Mucosa of stomach (tissue), 1 donor: Measurements from ENCODE around the gene PCGF5.
"Not testable (repeated sequence)": the region's sequence is repeated elsewhere in the genome, so short reads cannot be mapped to it uniquely, and the experiment has no call there.

ENCODE experiments used
- H3K27me3 ChIP-seq: one replicate; pipeline ENCODE4 v1.7.0; 2013; ENCODE audit warnings: mild to moderate bottlenecking, low read length; ENCODE audit not compliant: control insufficient read depth, insufficient read depth
- H3K36me3 ChIP-seq: one replicate; pipeline ENCODE4 v1.7.0; 2013; ENCODE audit warnings: low read length; ENCODE audit not compliant: control insufficient read depth, insufficient read depth
- H3K4me1 ChIP-seq: one replicate; pipeline ENCODE4 v1.7.0; 2013; ENCODE audit warnings: mild to moderate bottlenecking, low read length; ENCODE audit not compliant: control insufficient read depth, insufficient read depth
- H3K4me3 ChIP-seq: one replicate; pipeline ENCODE4 v1.7.0; 2013; ENCODE audit warnings: low read length
- H3K9ac ChIP-seq: one replicate; pipeline ENCODE4 v1.7.0; 2013; ENCODE audit warnings: mild to moderate bottlenecking, low read length, moderate library complexity
- H3K9me3 ChIP-seq: one replicate; pipeline ENCODE4 v1.7.0; 2013; ENCODE audit warnings: mild to moderate bottlenecking, low read length, moderate library complexity; ENCODE audit not compliant: control insufficient read depth
- donor health status: Pancreatic carcinoma.

Gene PCGF5

DNA sequence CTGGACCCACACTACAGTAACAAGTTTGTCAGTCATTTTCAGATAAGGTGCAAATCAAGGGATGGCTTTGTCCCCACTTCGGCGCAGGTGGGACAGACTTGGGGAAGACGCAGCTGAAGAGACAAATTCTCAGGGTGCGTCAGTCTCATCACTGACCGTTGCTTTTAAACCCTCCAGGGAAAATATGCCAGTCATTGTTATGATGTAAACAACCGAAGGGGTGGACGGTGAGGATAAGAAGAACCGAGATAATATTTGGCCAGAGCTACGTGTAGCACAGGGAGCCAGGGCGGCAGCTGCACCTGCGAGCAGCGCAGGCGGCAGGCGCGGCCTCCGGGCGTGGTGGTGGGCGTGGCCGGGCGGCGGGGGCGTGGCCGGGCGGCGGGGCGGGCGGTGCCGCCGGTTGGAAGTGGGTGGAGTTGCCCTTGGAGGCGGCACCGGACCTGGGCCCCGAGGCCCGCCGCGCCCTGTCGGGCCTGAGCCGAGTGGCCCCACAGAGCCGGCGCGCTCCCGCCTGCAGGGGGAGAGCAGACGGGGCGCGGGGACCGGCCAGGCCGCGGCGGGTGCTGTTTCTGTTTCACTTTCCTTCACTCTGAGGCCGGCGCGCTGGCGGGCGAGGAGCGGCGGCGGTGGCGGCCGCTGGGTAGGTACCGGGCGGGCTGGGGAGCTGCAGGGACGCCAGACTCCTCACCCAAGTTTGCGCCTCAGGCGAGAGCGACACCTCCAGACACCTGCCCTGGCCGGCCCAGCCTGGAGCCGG is at the start of gene PCGF5:
PCGF5 (plus strand) TSS at position 470 of the 760 bp plus-strand sequence. CDS start 2,209 bp downstream, outside the sequence.
- Histone ChIP-seq H3K27me3 (no peaks in the 10 kb centered on the region), H3K4me1 (peaks cover 12% of the 10 kb centered on the region), H3K36me3 (no peaks in the 10 kb centered on the region), H3K9ac (peak within 1 kb of the TSS; percentile 92), H3K9me3 (no peaks in the 10 kb centered on the region), H3K4me3 (peak within 1 kb of the TSS; percentile 72)

DNA sequence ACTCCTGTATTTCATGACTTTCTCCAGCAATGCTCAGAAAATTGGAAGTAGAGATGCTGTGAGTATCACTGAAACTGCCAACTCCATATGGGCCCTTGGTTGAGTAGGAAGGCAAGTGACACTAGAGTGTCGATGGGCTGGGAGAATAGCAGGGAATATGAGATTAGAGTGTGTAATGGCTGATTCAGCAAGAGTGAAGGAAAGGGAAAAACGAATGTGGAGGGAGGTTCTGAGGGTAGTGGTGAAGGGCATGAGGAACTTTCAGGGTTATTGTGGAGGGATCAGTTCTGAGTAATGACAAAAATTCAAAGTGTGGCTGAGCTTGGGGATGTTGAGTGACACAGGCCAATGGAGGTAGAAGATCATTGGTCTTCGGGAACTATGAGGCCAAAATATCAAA is 49.0 kb upstream of the PCGF5 start:
- Histone ChIP-seq H3K4me3 (no peak overlapping the region), H3K9me3 (no peaks in the 10 kb centered on the region), H3K36me3 (no peaks in the 10 kb centered on the region), H3K9ac (no peak overlapping the region), H3K4me1 (no peaks in the 10 kb centered on the region), H3K27me3 (no peaks in the 10 kb centered on the region)

GRCh38 chr10:91172348-91172747 is 48.1 kb upstream of the PCGF5 start:
- no peaks in the 10 kb centered on the region for H3K9me3 ChIP-seq
- no peaks in the 10 kb centered on the region for H3K36me3 ChIP-seq
- H3K27me3 ChIP-seq = no peaks in the 10 kb centered on the region
- H3K4me3 ChIP-seq = no peak overlapping the region
- H3K4me1 ChIP-seq = no peaks in the 10 kb centered on the region
- H3K9ac ChIP-seq = no peak overlapping the region

- no peaks in the 10 kb centered on the region for H3K4me1 ChIP-seq
- no peaks in the 10 kb centered on the region for H3K9me3 ChIP-seq
- no peak overlapping the region for H3K9ac ChIP-seq
- no peaks in the 10 kb centered on the region for H3K36me3 ChIP-seq
- no peak overlapping the region for H3K4me3 ChIP-seq
- no peaks in the 10 kb centered on the region for H3K27me3 ChIP-seq
Observed at GRCh38 chr10:91185239-91185875, 35.1 kb upstream of the PCGF5 start.

GRCh38 chr10:91187156-91187555 is 33.3 kb upstream of the PCGF5 start:
- Histone ChIP-seq H3K4me3 (no peak overlapping the region), H3K27me3 (no peaks in the 10 kb centered on the region), H3K4me1 (no peaks in the 10 kb centered on the region), H3K36me3 (no peaks in the 10 kb centered on the region), H3K9me3 (no peaks in the 10 kb centered on the region), H3K9ac (no peak overlapping the region)

GRCh38 chr10:91188010-91188409 is 32.5 kb upstream of the PCGF5 start:
- not testable (repeated sequence) for H3K4me1 ChIP-seq, H3K9ac ChIP-seq, H3K9me3 ChIP-seq, H3K27me3 ChIP-seq, H3K36me3 ChIP-seq, H3K4me3 ChIP-seq

DNA sequence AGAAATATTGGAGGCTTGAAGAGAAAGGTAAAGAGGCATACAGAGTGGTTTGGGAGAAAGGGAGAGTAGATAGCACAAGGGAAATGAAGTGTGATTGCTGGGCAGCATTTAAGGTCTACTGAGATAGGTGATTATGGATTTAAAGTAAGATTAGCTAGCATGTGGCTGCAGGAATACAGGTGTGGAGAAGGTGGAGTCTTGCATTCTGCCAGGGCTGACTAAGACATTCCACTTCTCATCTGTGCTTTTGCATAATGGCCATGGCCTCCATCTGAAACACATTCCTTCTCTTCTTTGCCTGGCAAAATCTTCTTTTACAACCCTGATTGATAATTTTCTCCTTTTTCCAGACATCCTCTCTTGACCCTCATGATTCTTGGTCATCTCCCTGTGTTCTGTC is 31.6 kb upstream of the PCGF5 start:
- no peaks in the 10 kb centered on the region for H3K36me3 ChIP-seq
- no peaks in the 10 kb centered on the region for H3K4me1 ChIP-seq
- no peaks in the 10 kb centered on the region for H3K27me3 ChIP-seq
- H3K9me3 ChIP-seq = no peaks in the 10 kb centered on the region
- H3K4me3 ChIP-seq = no peak overlapping the region
- H3K9ac ChIP-seq = no peak overlapping the region

DNA sequence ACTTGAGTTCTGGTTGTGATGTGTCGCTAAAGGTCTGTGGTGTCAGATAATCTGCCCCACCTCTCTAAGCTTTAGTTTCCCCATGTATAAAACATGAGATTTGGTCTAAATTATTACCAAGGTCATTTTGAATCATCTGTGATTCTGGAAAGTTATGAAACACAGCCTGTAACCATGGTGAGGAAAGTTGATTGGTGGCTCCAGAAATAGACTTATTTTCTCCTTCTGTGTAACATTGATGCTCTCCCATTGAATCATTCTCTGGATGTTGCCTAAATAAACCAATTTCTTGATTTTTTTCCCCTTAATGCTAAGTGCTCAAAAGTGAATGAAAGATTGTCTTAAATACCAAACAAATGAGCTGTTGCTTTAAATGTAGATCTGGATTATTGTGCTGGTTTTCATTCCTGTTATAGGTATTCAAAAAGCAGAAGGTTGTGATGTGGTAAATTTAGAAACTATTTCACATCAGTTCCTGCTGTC is 30.0 kb upstream of the PCGF5 start:
- Histone ChIP-seq H3K36me3 (no peaks in the 10 kb centered on the region), H3K9ac (no peak overlapping the region), H3K27me3 (no peaks in the 10 kb centered on the region), H3K4me3 (no peak overlapping the region), H3K9me3 (no peaks in the 10 kb centered on the region), H3K4me1 (no peaks in the 10 kb centered on the region)

- Histone ChIP-seq H3K4me1 (no peaks in the 10 kb centered on the region), H3K9me3 (no peaks in the 10 kb centered on the region), H3K4me3 (no peak overlapping the region), H3K27me3 (no peaks in the 10 kb centered on the region), H3K36me3 (no peaks in the 10 kb centered on the region), H3K9ac (no peak overlapping the region)
Observed at GRCh38 chr10:91190876-91191583, 29.4 kb upstream of the PCGF5 start.

DNA sequence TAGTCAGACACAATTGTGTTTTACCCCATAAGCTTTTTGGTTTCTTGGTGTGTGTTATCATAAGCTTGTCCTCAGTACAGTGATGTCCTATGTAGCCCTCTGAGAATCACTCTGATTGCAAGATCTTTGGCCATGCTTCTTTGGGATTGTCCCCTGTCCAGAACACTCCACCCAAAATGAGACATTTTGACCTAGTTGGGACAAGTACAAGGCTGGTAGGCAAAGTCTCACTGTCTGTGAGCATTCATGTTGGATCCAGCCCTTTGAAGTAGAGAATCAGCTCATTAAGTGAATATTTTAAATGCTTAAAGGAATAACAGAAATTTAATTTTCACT is 28.9 kb upstream of the PCGF5 start:
- Histone ChIP-seq H3K27me3 (no peaks in the 10 kb centered on the region), H3K36me3 (no peaks in the 10 kb centered on the region), H3K9ac (no peak overlapping the region), H3K9me3 (no peaks in the 10 kb centered on the region), H3K4me1 (no peaks in the 10 kb centered on the region), H3K4me3 (no peak overlapping the region)

- no peaks in the 10 kb centered on the region for H3K36me3 ChIP-seq
- H3K9ac ChIP-seq = no peak overlapping the region
- H3K4me1 ChIP-seq = peaks cover 10% of the 10 kb centered on the region
- H3K9me3 ChIP-seq = no peaks in the 10 kb centered on the region
- H3K4me3 ChIP-seq = no peak overlapping the region
- no peaks in the 10 kb centered on the region for H3K27me3 ChIP-seq
Observed at GRCh38 chr10:91194497-91195179, 25.8 kb upstream of the PCGF5 start.
